Esophagus squamous epithelium (tissue), 4 donors: ENCODE data around the gene CELSR1.

Source experiments
- POLR2A ChIP-seq, 4 donors: fragments of 450-650 bp; IDR thresholded peaks; one replicate each; pipeline ENCODE4 v1.6.1; 2017; ENCODE audit warnings: antibody characterized with exemption in 4 of 4, mild to moderate bottlenecking in 4 of 4, moderate library complexity in 3 of 4
- TF ChIP-seq, protein P1 (sequence below), 6 experiments: fragments of 450-650 bp in 4 of 6; fragments of 200-600 bp in 2 of 6; sonication (generic) in 2 of 6; IDR thresholded peaks; one replicate each; pipeline ENCODE4 v1.5.1; 2016 to 2019; ENCODE audit warnings: antibody characterized with exemption in 6 of 6, mild to moderate bottlenecking in 4 of 6, moderate library complexity in 4 of 6

DNA sequence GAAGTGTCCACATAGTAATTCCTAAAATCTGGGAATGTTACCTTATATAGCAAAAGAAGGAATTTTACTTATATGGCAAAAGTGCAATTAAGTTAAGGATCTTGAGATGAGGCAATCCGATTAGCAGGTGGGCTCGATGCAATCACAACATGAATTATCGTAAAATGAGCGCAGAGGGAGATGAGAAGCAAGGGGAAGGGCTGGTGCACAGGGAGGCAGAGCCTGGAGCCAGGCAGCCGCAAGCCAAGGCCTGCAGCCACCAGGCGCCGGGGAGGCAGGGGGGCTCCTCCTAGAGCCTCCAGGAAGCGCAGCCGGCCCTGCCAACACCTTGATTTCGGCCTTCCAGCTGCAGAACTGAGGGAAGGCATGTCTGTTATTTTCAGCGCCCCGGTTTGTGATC, 85.7 kb downstream of the CELSR1 start:
- TF ChIP-seq, protein P1, sequence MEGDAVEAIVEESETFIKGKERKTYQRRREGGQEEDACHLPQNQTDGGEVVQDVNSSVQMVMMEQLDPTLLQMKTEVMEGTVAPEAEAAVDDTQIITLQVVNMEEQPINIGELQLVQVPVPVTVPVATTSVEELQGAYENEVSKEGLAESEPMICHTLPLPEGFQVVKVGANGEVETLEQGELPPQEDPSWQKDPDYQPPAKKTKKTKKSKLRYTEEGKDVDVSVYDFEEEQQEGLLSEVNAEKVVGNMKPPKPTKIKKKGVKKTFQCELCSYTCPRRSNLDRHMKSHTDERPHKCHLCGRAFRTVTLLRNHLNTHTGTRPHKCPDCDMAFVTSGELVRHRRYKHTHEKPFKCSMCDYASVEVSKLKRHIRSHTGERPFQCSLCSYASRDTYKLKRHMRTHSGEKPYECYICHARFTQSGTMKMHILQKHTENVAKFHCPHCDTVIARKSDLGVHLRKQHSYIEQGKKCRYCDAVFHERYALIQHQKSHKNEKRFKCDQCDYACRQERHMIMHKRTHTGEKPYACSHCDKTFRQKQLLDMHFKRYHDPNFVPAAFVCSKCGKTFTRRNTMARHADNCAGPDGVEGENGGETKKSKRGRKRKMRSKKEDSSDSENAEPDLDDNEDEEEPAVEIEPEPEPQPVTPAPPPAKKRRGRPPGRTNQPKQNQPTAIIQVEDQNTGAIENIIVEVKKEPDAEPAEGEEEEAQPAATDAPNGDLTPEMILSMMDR (IDR thresholded peaks at IDR 0.05) = no peak
- TF ChIP-seq POLR2A (IDR thresholded peaks at IDR 0.05) = no peak
